T-helper 2 cell treated with Interferon-gamma antibody and Interleukin-4, amounts not matched to agents 100 ng/mL and 5 ng/mL, for 36 hours (primary cell): ENCODE measurements around the gene TBKBP1. TPM values are rescaled to one million over a fixed set of nuclear protein-coding genes. Genes with fewer than 3 reads are reported as not detected.
"Not testable (repeated sequence)": the region's sequence is repeated elsewhere in the genome, so short reads cannot be mapped to it uniquely, and the experiment has no call there.

Experiments
- intact Hi-C: fragments of 100-400 bp; cut with micrococcal nuclease; formaldehyde crosslinking; loops from one replicate; pipeline ENCODE4 v1.15.1; 2023
- total RNA-seq: library from RNA; stranded (reverse); gene quantifications from 2 replicates; pipeline ENCODE4 v1.2.3, GENCODE V29; 2022

The TBKBP1 gene
- total RNA-seq, 1 donor from 2014 or later: 1.2 TPM

GRCh38 chr17:47676510-47677165 is 17.3 kb upstream of the TBKBP1 start:
- intact Hi-C loops: no loop called here

GRCh38 chr17:47678196-47678595 is 15.8 kb upstream of the TBKBP1 start:
- intact Hi-C loops: no loop called here

DNA sequence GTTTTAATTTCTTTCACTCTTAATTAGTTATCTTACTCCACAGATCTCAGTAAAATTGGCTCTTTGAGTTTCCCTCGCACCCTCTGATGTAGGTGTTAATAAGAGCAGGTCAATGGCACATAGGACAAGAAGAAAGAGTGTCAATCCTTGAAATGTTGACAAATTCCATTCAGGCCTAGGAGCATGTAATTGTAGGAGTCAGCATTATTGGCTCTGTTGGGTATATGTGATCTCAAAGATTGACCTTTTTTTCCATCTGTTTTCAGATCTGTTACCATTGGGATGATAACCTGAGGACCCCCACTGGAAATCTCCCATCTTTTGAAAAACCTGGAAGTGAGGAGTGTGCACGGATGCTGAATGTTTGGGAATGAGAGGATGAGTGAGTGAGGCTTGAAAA is 11.8 kb upstream of the TBKBP1 start:
- intact Hi-C loops: no loop called here

DNA sequence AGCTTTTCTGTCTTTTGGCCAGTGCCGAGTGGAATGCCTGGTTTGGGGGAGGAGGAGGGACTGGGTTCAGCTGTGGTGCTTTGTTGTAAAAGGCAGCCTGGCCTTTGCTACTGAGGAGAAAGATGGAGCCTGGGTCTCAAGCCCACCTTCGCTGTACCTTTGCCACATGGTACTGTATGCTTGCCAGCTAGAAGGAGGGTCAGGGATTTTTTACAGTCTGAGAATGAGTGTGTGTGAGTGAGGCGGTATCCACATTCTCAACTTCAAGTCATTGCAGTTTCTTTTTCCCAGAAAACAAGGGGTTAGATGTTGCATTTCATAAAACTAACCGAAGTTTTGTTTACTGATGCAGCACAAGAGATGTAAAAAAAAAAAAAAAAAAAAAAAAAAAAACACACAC is 11.2 kb upstream of the TBKBP1 start:
- intact Hi-C loops: not testable (repeated sequence)

GRCh38 chr17:47684025-47684424 is 9.9 kb upstream of the TBKBP1 start:
- intact Hi-C loops: no loop called here

- intact Hi-C loops: no loop called here
These were observed 9.3 kb upstream of the TBKBP1 start for GRCh38 chr17:47684535-47685193.

DNA sequence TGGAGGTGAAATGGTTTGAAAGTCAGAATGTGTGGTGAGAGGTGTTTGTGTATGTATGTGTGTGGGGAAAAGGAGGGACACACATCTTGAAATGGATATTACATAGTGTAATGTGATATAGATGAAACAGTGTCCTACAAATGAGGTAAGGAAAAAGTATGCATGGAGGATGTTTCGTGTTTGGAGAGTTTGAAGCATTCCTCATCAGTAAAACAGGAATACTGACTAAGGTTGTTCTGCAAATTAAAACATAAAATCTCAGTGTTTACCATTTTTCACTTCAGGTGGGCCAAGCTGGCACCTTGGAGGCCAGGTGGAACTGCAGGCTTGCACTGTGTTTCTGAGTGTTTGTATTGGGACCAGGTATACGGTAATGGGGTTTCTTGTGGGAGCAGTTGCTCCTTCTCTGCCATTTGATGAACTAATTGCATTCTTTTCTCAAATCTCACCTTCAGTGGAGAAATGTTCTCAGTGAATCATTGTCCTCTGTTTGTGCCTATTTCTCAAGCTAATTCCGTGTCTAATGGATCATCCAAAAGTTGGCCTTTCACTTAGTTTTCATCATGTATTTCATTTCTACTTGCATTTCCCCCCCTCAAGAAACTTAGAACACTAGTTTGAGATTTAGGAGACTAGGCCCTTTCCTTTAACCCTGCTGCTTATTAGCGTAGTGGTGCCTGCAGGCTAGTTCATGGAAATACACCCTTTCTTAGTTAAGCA is 8.2 kb upstream of the TBKBP1 start:
- intact Hi-C loops: no loop called here

DNA sequence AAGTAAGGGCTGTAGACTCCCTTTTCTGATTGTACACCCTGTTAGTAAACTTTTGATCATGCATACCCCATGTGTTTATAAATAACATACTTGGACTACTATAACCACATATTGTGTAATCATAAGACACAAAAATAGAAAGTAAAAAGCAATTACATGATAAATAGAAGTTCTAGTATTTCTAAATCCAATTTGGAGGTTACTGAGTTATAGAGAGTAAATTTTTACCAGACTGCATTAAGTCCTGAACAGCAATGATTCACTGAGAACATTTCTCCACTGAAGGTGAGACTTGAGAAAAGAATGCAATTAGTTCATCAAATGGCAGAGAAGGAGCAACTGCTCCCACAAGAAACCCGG is 7.7 kb upstream of the TBKBP1 start:
- intact Hi-C loops: no loop called here

GRCh38 chr17:47686664-47687327 is 7.2 kb upstream of the TBKBP1 start:
- intact Hi-C loops: no loop called here

DNA sequence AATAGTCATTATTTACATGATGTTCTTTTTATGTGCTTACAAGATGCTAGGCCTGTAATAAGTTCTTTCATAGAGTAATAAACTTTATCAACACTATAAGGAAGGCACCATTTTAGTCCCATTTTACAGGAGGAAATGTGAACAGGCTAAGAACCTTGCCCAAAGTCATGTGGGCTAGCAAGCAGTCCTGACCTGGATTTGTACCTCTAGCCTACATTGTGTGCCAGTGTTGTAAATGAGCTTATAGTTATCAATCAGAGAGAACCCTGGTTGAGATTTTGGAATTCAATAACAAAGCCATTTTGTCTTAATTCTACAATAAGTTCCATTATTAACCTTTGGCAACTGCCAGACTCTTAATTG is 6.7 kb upstream of the TBKBP1 start:
- intact Hi-C loops: no loop called here

- intact Hi-C loops: no loop called here
These were observed 6.2 kb upstream of the TBKBP1 start for GRCh38 chr17:47687748-47688147.

- intact Hi-C loops: no loop called here
These were observed 3.8 kb upstream of the TBKBP1 start for GRCh38 chr17:47690121-47690520.

GRCh38 chr17:47692137-47692894 is 1.6 kb upstream of the TBKBP1 start:
- intact Hi-C loops: no loop called here

DNA sequence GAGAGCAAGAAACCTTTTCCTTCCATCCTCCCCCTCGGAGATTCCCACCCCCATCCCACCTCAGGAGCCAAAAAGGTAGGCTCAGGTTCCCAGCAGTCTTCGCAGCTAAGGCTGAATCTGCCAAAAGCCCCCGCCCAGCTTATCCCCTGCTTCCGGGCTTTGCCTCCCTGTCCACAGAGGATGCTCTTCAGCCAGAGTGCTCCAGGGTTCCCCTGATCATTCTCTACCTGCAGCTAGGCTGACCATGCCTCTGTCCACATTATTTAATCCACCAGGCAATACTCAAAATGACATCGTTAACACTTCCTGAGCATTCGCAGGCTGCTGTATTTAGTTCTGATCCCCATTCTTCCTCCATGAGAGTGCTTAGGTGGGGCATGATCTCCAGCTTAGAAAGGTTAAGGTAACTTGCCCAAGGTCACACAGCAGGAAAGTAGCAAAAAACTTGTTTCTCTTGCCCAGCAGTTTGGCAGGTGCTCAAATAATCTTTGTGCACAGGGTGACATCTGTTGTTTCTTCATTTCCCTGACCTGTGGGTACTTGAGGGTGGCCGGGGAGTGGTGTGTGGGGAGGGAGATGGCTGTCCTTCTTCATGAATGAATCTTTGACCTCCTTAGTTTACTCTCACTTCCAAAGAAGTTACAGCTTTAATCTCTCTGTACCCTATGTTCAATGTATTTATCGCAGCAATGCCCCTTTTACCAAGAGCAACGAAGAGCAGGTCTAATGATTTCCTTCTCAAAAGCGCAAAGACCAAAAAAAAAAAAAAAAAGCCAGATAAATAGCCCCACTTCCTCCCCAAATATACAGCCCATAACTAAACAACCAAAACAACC is 848 bp upstream of the TBKBP1 start:
- intact Hi-C loops: no loop called here

DNA sequence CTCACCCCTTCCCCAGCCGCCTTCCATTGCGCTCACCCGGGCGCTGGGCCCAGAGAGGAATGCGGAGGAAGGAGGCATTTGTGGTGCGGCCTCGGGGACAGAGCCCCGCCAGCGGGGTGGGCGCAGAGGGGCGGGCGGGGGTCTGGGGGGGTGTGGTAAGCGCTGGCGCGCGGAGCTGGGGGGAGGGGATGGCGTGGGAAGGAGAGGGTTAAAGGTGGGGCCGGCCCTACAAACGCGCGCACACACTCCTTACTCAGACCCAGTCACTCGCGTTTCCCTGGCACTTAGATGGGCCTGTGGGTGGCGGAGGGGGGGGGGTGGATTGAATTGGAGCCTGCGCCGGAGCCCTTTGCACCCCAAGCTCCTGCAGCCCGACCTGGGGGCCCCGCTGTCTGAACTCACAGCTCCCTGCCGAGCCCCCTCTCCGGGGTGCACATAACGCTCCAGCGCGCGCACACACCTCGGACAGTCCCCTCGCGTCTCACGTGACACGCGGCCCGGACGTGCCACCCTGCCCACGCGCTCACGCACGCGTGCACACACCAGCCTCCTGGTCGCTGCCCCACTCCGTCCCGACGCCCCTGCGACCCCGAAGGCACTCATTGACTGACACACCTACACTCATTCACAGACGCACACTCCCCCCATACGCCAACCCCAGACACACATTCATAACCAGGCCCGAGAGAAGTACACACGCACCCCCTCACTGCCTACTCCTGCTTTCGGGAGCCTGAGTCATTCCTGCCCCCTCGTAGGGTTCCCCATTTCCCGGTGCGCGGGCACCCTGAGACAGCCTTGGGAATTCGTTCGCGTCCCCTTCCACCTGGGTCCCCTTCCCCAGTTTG is 844 bp downstream of the TBKBP1 start:
- intact Hi-C loops: loop anchor here (5.0 kb wide), 1 partner anchor 37 kb away; the partner anchor contains the start of gene TBX21

- intact Hi-C loops: loop anchor here (5.0 kb wide), 1 partner anchor 37 kb away; the partner anchor contains the start of gene TBX21
These were observed 1.7 kb downstream of the TBKBP1 start for GRCh38 chr17:47695429-47696376.

GRCh38 chr17:47696717-47697642 is 3.0 kb downstream of the TBKBP1 start:
- intact Hi-C loops: loop anchor here (5.0 kb wide), 1 partner anchor 35 kb away; the partner anchor contains the start of gene TBX21
